KOPT-K1 (cell line): ENCODE measurements around the gene ARHGEF11.

Experiments used
- H3K27ac ChIP-seq: fragments of 200-600 bp; sonication (generic); 2 replicates; pipeline ENCODE4 v1.5.1; 2016; ENCODE audit warnings: antibody characterized with exemption, mild to moderate bottlenecking, low read depth, low read length; ENCODE audit not compliant: poor library complexity, severe bottlenecking
- H3K36me3 ChIP-seq: fragments of 200-600 bp; sonication (generic); 2 replicates; pipeline ENCODE4 v1.5.1; 2017; ENCODE audit warnings: antibody characterized with exemption, mild to moderate bottlenecking, low read length, moderate library complexity; ENCODE audit not compliant: insufficient read depth
- H3K9me3 ChIP-seq: fragments of 200-600 bp; sonication (generic); 2 replicates; pipeline ENCODE4 v1.5.1; 2017; ENCODE audit warnings: antibody characterized with exemption, low read length, mild to moderate bottlenecking; ENCODE audit not compliant: insufficient read depth, poor library complexity, severe bottlenecking

ARHGEF11 gene

DNA sequence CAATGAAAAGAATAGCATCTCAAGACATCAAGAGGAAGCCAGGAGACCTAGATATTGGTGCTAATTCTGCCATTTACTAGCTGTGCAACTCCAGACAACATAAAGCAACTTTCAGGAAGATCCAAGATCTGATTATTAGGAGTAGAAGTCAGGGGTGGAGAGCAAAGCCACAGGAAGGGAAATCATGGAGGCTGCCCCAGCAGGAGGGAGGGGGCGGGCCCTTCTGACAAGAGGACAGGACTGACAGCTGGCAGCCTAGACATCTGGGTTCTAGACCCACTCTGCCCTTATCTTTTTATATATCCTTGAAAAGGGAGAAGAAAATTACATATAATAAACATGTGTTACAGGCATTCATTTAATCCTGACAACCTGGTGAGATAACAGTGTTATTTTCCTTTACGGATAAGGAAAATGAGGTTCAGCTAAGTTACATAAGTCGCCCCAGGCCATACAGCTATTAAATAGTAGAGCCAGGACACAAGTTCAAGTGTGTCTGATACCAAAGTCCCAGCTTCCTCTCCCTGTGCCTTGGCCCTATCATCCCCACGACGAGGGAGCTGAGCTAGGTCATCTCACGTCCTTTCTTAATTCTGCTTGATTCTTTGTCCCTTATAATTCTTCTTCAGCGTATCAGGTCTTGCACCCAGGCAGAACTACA lies 46.6 kb downstream of the ARHGEF11 start:
- Histone ChIP-seq H3K27ac (no peak overlapping the region), H3K36me3 (no peaks in the 10 kb centered on the region), H3K9me3 (no peaks in the 10 kb centered on the region)

DNA sequence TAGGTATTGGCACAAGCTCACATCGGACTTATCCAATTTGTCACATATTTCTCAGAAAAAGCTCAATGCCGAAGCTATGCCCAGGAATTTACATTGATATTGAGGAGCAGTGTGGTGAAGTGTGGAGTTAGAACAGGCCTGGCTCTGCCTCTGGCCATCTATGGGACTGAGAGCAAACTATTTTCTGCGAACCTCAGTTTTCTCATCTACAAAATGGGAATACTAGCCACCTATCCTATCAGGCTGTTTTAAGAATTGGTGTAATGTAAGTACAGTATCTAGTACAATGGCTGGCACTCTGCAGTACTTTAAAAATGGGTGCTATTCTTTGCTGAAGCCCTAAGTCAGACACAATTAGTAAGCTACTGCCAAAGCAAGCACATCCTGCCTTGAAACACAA lies 47.2 kb downstream of the ARHGEF11 start:
- no peak overlapping the region for H3K27ac ChIP-seq
- H3K36me3 ChIP-seq, result no peaks in the 10 kb centered on the region
- H3K9me3 ChIP-seq, result no peaks in the 10 kb centered on the region

DNA sequence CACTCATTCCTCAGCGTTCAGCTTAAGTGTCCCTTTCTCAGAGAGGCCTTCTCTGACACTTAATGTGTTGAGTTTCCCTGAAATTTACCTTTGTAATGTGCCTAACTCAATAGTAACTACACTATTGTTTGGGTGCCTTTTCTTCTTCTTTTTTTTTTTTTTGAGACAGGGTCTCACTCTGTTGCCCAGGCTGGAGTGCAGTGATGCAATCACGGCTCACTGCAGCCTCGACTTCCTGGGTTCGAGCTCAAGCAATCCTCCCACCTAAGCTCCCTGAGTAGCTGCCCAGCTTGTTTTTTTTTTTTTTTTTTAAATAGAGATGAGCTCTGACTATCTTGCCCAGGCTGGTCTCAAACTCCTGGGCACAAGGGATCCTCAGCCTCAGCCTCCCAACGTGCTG lies 50.1 kb downstream of the ARHGEF11 start:
- Histone ChIP-seq H3K27ac (no peak overlapping the region), H3K36me3 (no peaks in the 10 kb centered on the region), H3K9me3 (no peaks in the 10 kb centered on the region)

DNA sequence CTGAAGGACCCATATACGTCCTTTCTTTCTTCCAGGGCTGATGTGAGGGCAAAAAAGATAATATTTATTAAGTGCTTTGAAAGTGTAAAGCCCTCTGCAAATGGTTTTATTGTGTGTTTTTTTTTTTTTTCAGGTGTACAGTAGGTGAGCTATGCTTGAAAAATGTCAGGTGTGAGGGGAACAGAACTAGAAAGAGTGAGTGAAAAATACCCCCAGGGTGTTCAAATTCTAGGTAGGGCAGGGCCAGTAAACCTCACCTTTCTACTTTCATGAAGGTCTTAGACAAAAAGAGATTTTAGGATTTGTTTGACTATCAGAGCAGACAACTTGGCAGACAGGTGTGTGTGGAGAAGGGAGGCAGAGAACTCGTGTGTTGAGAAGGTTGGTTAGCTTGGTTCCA lies 51.3 kb downstream of the ARHGEF11 start:
- no peak overlapping the region for H3K27ac ChIP-seq
- no peaks in the 10 kb centered on the region for H3K9me3 ChIP-seq
- H3K36me3 ChIP-seq, result no peaks in the 10 kb centered on the region

DNA sequence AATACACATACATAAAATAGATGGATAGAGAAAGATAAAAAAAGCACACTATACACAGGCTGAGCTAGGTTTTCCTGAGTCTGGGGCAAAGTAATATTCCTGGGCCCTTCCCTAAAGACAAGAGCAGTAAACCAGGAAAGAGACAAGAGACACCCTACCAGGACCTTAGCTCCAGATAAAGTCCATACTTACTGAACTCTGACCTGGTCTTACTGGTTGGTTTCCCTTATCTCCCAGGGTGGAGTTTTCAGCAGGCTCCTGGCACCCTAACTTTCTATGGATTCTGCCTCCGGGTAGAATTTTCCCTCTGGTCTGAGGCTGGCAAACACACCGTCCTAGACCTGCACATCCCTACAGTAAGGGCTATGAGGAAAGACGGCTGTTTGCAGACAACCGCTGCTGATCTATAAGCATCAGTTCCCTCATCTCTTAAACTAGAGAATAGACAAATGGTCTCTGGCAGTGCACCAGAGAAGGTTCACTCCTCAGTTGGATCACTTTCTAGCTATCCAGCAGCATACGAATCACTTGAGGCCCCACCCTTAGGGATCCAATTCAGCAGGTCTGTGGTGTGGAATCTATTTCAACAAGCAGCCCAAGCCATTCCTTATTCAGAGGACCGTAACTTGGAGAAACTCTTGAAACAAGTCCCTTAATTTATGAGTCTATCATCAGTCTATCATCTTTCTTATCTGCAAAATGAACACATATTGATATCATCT lies 52.0 kb downstream of the ARHGEF11 start:
- Histone ChIP-seq H3K36me3 (no peaks in the 10 kb centered on the region), H3K9me3 (no peaks in the 10 kb centered on the region), H3K27ac (no peak overlapping the region)

DNA sequence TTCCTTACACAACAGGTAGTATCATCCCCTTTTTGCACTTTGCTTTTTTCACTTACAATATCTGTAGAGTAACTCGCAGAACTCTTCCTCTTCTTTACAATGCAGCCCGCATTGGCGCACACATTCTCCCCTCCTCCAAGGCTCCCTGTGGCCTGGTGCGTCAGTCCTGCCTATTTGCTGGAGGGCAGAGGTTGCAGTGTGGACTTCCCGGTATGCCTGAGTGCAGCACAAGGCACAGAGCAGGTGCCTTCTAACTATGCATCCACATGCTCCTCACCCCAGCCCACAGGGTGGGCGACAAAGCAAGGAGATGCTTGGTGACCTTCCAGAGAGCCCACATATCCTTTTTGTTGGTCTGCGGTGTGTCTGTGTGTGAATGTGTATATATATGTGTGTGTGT lies 53.3 kb downstream of the ARHGEF11 start:
- no peak overlapping the region for H3K27ac ChIP-seq
- no peaks in the 10 kb centered on the region for H3K36me3 ChIP-seq
- no peaks in the 10 kb centered on the region for H3K9me3 ChIP-seq

DNA sequence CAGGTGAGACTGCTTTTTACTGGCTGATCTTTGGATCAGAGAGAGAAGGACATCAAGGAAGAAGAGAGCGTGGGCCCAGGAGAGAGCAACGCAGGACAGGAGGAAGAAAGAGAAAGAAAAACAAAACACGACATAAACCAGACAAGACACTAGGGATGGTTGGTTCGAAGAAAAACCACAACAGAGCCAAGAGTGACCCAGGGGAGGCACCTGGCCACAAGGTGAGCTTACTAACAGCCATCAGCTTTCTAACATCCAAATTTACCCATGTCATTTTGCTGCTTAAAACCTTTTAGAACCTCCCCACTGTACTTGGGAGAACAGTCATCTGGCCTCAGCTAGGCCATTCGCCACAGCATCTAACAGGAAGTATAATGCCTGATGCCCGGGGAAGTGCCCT lies 57.8 kb downstream of the ARHGEF11 start:
- Histone ChIP-seq H3K9me3 (no peaks in the 10 kb centered on the region), H3K27ac (no peak overlapping the region), H3K36me3 (no peaks in the 10 kb centered on the region)

DNA sequence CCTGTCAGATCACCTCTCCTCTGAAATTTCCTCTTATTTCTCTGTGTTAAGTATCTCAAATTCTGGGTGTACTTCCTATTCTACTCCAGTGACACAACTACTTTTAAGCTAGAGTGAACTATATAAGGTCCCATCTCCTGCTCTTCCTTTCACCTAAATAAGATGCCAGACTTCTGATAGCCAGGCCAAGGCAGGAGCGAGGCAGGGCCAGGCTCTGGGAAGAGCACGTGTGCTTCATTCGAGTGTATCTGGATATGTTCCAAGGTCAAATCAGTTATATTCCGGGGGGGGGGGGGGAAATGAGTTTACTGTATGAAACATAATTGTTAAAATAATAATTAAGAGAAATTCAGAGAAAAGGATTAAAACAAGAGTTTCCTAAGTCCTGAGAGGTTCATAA lies 65.0 kb downstream of the ARHGEF11 start:
- H3K27ac ChIP-seq, result no peak overlapping the region
- no peaks in the 10 kb centered on the region for H3K36me3 ChIP-seq
- no peaks in the 10 kb centered on the region for H3K9me3 ChIP-seq

DNA sequence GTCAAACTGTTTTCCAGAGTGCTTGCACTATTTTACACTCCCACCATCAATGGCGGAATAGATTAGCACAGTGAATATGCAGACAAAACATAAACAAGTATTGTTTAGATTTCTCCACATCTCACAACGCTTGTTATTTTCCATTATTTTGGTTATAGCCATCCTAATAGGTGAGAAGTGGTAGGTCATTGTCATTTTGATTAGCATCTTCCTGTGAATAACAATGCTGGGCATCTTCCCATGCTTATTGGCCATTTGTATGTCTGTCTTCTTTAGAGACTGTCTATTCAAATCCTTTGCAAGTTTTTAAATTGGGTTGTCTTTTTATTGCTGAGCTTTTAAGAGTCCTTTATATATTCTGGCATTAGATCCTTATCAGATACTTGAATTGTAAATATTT lies 70.5 kb downstream of the ARHGEF11 start:
- H3K36me3 ChIP-seq, result no peaks in the 10 kb centered on the region
- no peak overlapping the region for H3K27ac ChIP-seq
- H3K9me3 ChIP-seq, result no peaks in the 10 kb centered on the region

DNA sequence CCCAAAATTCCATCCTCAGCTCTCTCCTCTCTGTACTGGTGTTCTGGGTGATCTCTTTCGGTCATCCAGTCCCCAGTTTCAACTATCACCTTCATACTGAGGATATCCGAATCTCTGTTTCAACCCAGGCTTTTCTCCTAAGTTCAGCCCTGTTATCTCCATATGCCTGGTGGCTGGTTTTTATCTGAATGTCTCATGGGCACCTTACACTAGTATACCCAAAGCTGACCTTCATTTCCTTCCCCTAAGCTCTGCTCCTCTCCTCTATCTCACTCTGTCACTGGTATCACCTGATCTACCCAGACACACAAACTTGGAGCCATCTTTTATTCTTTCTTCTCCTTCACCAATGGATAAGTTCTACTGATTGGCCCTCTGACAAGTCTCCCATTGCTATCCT lies 72.1 kb downstream of the ARHGEF11 start:
- no peaks in the 10 kb centered on the region for H3K9me3 ChIP-seq
- no peaks in the 10 kb centered on the region for H3K36me3 ChIP-seq
- no peak overlapping the region for H3K27ac ChIP-seq

DNA sequence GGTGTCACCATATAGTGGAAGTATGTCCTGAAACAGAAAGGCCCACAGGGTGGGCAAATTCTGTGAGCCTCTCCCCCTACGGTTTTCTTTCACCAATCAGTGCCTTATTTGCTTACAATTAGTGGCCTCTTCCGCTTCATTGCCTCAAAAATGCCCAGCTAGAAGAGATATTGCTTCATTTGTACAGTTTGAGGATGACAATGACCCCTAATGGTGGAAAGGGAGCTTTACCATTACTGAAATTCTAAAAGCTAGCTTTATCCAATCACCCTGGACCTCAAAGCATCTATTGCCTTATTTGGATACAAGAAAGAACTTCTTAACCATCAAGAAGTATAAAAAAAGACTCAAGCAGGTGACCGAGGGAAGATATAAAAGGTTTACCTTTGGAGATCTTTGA lies 75.5 kb downstream of the ARHGEF11 start:
- no peak overlapping the region for H3K27ac ChIP-seq
- H3K9me3 ChIP-seq, result no peaks in the 10 kb centered on the region
- H3K36me3 ChIP-seq, result no peaks in the 10 kb centered on the region

DNA sequence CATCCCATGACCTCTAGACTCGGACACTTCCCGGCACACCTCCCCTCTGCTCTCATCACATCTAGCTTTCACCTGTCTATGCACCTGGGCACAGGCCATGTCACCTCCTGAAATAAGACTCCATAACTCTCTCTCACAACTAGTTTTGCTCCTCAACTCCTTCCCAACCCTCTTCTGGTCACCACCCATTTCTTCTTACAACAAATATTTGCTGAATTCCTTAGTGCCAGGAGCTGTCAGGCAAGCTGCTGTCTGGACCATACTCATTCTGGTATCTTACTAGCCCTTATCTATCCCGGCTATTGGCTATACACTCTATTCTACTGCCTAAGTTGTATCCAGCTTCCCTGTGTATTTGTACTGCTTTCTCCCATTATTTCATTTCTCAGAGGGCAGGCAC lies 76.0 kb downstream of the ARHGEF11 start:
- Histone ChIP-seq H3K36me3 (no peaks in the 10 kb centered on the region), H3K27ac (no peak overlapping the region), H3K9me3 (no peaks in the 10 kb centered on the region)

DNA sequence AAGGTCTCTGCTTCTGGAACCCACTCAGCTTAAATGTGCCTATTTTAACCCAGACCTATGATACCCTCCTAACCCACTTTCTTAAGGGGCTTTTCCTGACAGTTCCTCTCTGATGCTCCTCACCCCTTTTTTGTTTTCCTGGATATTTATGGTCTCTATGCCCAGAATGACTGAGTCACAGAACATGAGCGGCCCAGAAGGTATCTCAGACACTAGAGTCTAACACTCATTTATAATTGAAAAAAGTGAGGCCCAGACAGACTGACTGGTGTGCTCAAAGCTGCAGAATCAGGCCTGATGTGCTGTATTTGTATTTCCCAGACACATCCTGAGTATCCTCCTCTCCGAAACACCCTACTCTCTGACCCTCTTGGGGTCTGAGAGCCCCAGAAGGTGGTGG lies 81.1 kb downstream of the ARHGEF11 start:
- no peaks in the 10 kb centered on the region for H3K9me3 ChIP-seq
- H3K27ac ChIP-seq, result no peak overlapping the region
- H3K36me3 ChIP-seq, result no peaks in the 10 kb centered on the region

DNA sequence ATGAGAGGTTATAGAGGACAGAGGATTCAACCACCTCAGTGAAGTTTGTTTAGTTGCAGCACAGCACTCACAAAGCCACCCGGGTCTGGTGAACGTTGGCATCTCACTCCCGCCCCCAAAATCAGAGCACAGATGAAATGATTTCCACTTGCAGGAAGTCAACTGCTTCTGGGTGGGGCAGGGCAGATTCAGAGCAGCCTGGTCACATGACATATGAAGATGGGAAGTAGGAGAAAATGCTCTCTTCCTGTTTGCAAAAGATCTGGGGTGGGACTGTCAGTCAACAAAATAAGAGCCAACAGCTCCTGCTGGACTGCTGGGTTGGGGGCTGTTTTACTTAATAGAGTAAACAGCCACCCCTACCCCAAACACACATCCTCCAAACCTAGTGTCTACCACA lies 81.9 kb downstream of the ARHGEF11 start:
- no peaks in the 10 kb centered on the region for H3K36me3 ChIP-seq
- H3K27ac ChIP-seq, result no peak overlapping the region
- no peaks in the 10 kb centered on the region for H3K9me3 ChIP-seq

DNA sequence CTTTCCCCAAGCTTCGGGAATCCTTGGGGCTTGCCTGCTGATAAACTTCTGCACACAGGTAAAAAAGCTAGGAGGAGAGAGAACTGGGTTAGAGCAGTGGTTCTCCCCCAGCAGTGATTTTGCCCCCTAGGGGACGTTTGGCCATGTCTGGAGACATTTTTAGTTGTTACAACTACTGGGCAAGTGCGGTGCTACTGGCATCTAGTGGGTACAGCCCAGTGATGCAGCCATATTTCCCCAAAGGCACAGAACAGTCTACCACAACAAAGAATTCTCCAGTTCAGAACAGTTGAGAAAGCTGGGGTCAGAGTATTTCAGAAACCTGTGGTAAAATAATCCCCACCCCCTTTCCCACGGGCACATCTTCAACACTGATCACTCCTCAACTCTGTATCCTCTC lies 83.8 kb downstream of the ARHGEF11 start:
- Histone ChIP-seq H3K36me3 (no peaks in the 10 kb centered on the region), H3K9me3 (no peaks in the 10 kb centered on the region), H3K27ac (no peak overlapping the region)

DNA sequence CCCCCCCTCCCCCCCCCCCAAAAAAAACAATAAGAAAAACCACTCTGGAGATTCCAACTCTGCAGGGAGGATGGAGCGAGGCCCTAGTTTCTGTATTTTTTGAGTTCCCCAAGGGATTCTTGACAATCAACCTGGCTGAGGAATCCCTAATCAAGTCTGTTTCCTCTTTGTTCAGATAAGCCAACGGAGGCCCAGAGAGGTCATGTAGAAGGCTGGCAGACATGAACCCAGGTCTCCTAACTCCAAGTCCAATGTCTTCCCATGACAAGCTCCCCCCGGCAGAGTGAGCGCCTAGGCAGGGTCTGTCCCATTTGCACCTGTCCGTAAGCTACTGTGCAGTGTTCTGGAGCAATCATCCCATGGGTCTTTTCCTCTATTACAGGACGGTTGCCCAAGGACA lies 85.6 kb downstream of the ARHGEF11 start:
- Histone ChIP-seq H3K9me3 (no peaks in the 10 kb centered on the region), H3K36me3 (no peaks in the 10 kb centered on the region), H3K27ac (no peak overlapping the region)
